Activated naive CD4-positive, alpha-beta T cell treated with anti-CD3 and anti-CD28 coated beads for 36 hours (primary cell): Measurements from ENCODE around the gene ANKRD10. TPM values are rescaled to one million over a fixed set of nuclear protein-coding genes. Genes with fewer than 3 reads are reported as not detected.
"Not testable (repeated sequence)": the region's sequence is repeated elsewhere in the genome, so short reads cannot be mapped to it uniquely, and the experiment has no call there.

Experiments
- CTCF ChIA-PET: fragments of 350-600 bp; sonication (Branson Sonifier 250); formaldehyde crosslinking; loops from one replicate; lab custom pipeline; 2021; ENCODE audit warnings: antibody characterized with exemption; lab: Charles Lee
- DNase-seq: peaks from one replicate; pipeline ENCODE4 v3.0.0-alpha.2; 2020
- H3K27ac Mint-ChIP-seq: one replicate; pipeline ENCODE4 v1.8.0; 2021; ENCODE audit warnings: mild to moderate bottlenecking, mixed read lengths
- H3K27me3 Mint-ChIP-seq: one replicate; pipeline ENCODE4 v1.8.0; 2021; ENCODE audit warnings: low read depth, mixed read lengths
- H3K36me3 Mint-ChIP-seq: one replicate; pipeline ENCODE4 v1.8.0; 2021; ENCODE audit warnings: low read depth, mixed read lengths
- H3K4me1 Mint-ChIP-seq: one replicate; pipeline ENCODE4 v1.8.0; 2021; ENCODE audit warnings: low read depth, mixed read lengths
- H3K4me3 Mint-ChIP-seq: one replicate; pipeline ENCODE4 v1.8.0; 2021; ENCODE audit warnings: mild to moderate bottlenecking, moderate library complexity, mixed read lengths
- H3K9me3 Mint-ChIP-seq: one replicate; pipeline ENCODE4 v1.8.0; 2021; ENCODE audit warnings: mixed read lengths
- intact Hi-C: fragments of 100-400 bp; cut with micrococcal nuclease; formaldehyde crosslinking; loops from one replicate; pipeline ENCODE4 v1.15.1; 2023
- total RNA-seq, 2 experiments: library from RNA; stranded (reverse); gene quantifications; one replicate each; pipeline ENCODE4 v1.2.3, GENCODE V29; 2021

The ANKRD10 gene
- 10 to 100 TPM; 79.8 to 82.5 TPM for total RNA-seq

DNA sequence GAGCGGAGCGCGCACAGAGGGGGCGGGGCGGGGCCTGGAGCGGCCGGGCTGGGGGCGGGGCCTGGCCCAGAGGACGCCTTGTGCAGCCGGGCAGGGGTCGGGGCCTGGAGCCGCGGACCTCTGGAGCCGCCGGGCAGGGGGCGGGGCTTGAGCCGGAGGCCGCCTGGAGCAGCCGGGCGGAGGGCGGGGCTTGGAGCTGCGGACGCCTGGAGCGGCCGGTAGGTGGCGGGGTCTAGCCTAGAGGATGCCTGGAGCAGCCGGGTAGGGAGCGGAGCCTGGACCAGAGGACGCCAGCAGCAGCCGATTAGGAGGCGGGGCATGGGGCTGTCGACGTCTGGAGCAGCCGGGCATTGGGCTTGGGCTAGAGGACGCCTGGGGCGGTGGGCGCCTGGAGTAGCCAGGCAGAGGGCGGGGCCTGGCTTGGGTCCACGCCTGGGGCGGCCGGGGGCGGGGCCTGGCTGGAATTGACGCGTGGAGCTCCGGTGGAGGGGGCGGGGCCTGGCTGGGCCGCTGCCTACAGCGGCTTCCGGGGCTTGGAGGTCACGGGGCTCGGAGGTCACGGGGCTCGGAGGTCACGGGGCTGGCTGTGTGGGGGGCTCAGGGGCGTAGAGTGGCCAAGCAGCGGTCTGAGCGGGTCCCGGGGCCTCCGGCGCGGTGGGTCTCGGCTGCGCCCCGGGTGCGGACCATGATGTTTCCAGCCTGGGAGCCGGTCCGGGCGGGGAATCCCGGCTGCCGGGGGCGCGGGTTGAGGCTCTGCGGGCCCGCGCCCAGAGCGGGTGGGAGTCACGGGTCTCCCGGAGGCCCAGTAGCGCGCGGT, at the start of gene ANKRD10:
Gene ANKRD10 (minus strand): TSS at position 13 of the 817 bp plus-strand sequence. CDS start 135 bp downstream, outside the sequence.
- Mint-ChIP-seq H3K4me1 (peaks cover 43% of the 10 kb centered on the region), H3K9me3 (no peaks in the 10 kb centered on the region), H3K36me3 (peaks cover 7% of the 10 kb centered on the region), H3K27ac (peak within 1 kb of the TSS; percentile 93), H3K27me3 (no peaks in the 10 kb centered on the region), H3K4me3 (peak within 1 kb of the TSS; percentile 85)
- CTCF ChIA-PET, result interaction anchor here (0.5 to 1.0 kb wide), 10 partner anchors 13 to 332 kb away, joined by 3 to 5 read pairs (median 3); no protein-coding TSS in a partner anchor
- peak; percentile 97 for DNase-seq
- intact Hi-C loops, result loop anchor here (1.0 to 10.0 kb wide), 9 partner anchors 27 to 1670 kb away; partner anchors contain the start of gene TUBGCP3

DNA sequence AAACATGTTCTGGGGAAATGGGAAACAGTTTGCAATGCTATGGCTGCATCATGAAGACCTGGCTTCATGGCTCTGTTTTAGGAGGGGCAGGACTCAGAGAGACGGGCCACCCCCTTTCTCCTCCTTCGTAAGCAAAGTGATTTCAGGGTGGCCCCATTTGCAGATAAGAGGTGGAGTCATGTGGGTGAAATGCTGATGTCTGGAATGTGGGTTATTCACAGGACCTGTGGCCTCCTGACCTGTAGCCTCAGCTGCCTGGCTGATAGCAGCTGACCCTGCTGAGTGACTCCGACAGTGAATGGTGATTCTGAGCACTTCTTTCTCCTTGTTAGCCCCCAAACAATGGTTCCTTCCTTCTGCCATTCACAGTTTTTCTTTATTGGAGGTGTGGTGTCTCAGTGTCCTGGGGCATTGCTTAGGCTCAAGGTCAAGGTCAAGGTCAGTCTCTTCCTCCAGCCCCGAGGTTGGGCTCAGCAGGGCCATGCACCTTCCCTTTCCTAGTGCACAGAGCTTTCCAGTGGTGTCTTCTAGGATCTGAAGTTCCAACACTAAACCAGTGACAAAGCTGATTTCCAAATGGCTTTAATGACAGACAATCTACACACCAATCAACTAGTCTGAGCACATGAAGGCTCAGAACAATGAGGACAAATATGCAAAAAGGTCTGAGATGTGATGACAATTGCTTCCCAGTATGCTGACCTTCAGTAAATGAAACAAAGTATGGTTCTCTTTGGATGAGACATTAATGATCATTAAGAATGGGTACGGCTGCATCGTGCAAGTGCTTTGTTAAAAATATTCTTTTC, 49.6 kb upstream of the ANKRD10 start:
- Mint-ChIP-seq H3K4me3 (no peak overlapping the region), H3K4me1 (peaks cover 16% of the 10 kb centered on the region), H3K9me3 (peaks cover 56% of the 10 kb centered on the region), H3K27ac (peak overlapping the region; percentile 75), H3K36me3 (peaks cover 28% of the 10 kb centered on the region), H3K27me3 (peaks cover 28% of the 10 kb centered on the region)
- DNase-seq, result no peak
- intact Hi-C loops, result loop anchor here (1.0 to 2.0 kb wide), 5 partner anchors 9 to 624 kb away; partner anchors contain the start of gene ING1
- CTCF ChIA-PET, result no interaction called here

DNA sequence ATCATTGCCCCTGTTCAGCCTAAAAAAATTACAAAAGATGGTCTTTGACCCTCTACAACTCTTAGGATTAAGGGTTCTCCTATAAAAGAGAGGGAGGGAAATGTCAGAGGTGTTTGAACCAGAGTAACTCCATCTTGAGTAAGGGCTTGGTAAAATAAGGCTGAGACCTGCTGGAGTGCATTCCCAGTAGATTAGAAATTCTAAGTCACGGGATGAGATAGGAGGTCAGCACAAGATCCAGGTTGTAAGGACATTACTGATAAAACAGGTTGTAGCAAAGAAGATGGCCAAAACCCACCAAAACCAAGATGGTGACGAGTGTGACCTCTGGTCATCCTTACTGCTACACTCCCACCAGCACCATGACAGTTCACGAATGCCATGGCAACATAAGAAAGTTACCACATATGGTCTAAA, 48.7 kb upstream of the ANKRD10 start:
- Mint-ChIP-seq H3K9me3 (peaks cover 56% of the 10 kb centered on the region), H3K4me3 (no peak overlapping the region), H3K27me3 (peaks cover 24% of the 10 kb centered on the region), H3K4me1 (peaks cover 16% of the 10 kb centered on the region), H3K27ac (no peak overlapping the region), H3K36me3 (peaks cover 28% of the 10 kb centered on the region)
- CTCF ChIA-PET, result no interaction called here
- intact Hi-C loops, result no loop called here
- no peak for DNase-seq

DNA sequence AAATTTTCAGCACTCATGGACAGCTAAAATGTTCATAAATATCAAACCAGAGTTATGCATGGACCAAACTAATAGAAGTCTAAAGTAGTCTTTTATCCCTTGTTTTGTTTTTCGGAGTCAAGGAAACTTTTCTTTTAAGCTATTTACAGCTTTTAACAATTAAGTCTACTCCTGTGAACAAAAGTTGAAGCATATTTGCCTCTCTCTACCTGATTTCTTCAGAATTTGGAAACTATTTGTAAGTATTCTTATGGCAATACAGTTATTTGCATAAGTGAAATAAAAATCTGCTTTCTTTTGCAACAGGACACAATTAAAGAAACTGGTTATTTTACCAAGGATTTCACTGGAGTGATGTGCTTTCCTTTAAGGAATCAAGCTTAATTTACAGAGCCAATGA, 47.1 kb upstream of the ANKRD10 start:
- H3K36me3 Mint-ChIP-seq, result peaks cover 22% of the 10 kb centered on the region
- DNase-seq, result no peak
- peaks cover 15% of the 10 kb centered on the region for H3K27me3 Mint-ChIP-seq
- H3K4me1 Mint-ChIP-seq, result peaks cover 16% of the 10 kb centered on the region
- CTCF ChIA-PET, result no interaction called here
- intact Hi-C loops, result no loop called here
- no peak overlapping the region for H3K4me3 Mint-ChIP-seq
- H3K27ac Mint-ChIP-seq, result no peak overlapping the region
- peaks cover 52% of the 10 kb centered on the region for H3K9me3 Mint-ChIP-seq

DNA sequence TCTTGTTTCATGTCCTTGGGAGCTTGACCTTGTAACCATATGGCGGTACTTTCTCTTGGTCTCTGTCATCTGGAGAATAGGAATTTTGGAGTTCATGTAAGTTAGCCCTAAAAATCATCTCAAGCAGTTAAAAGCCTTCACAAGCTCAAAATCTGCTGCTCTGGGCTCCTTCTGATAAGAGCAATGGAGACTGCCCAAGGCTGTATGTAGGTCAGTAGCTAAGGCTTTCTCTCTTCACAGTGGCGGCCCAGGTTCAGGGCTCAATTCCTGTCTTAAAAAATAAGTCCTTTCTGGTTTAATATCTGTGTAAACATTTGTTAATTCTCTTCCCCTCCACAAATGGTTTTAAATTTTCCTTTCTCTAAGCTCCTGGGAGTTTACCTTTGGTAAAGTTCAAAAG, 45.3 kb upstream of the ANKRD10 start:
- CTCF ChIA-PET, result interaction anchor here (0.6 kb wide), 2 partner anchors 88 to 147 kb away, joined by 3 read pairs; no protein-coding TSS in a partner anchor
- peaks cover 18% of the 10 kb centered on the region for H3K36me3 Mint-ChIP-seq
- peaks cover 12% of the 10 kb centered on the region for H3K27me3 Mint-ChIP-seq
- peaks cover 35% of the 10 kb centered on the region for H3K9me3 Mint-ChIP-seq
- DNase-seq, result no peak
- no peak overlapping the region for H3K4me3 Mint-ChIP-seq
- no peak overlapping the region for H3K27ac Mint-ChIP-seq
- intact Hi-C loops, result no loop called here
- peaks cover 13% of the 10 kb centered on the region for H3K4me1 Mint-ChIP-seq

DNA sequence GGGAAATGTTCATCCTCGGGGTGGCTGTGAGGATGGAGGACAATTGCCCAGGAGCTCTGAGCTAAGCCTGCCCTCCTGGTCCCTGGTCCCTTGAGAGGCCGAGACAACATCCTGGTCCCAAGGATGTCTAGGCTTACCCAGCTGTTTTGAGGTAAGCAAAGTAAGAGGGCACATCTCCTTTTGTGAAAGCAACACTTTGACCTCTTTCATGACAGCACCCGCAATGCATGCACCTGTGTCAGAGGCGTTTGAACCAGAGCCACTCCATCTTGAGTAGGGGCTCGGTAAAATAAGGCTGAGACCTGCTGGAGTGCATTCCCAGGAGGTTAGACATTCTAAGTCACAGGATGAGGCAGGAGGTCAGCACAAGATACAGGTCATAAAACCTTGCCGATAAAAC, 43.1 kb upstream of the ANKRD10 start:
- intact Hi-C loops, result no loop called here

DNA sequence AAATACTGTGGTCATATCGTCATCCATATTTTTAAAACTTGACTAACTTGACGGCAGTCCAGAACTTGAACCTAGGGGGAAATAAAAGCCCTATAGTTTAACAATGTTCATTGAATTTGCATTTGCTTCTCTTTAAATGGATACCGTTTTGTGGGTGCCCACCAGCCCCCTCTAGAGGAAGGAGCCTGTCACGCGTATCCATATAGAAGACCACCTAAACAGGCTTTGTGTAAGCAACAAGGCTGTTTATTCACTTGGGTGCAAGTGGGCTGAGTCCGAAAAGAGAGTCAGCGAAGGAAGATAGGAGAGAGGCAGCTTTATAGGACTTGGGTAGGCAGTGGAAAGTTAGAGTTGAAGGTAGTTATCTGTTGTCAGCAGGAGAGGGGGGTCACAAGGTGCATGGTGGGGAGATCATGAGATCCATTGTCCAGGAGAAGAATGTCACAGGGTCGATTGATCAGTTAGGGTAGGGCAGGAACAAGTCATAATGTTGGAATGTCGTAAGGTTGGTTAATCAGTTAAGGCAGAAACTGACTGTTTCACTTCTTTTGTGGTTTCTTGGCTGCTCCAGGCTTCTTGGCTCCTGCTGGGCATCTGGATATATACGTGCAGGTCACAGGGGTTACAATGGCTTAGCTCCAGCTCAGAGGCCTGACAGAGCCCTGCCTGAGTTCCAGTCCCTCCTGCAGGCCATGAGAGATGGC, 42.5 kb upstream of the ANKRD10 start:
- H3K36me3 Mint-ChIP-seq, result peaks cover 6% of the 10 kb centered on the region
- intact Hi-C loops, result no loop called here
- H3K4me3 Mint-ChIP-seq, result no peak overlapping the region
- no peak for DNase-seq
- peaks cover 13% of the 10 kb centered on the region for H3K9me3 Mint-ChIP-seq
- H3K27ac Mint-ChIP-seq, result no peak overlapping the region
- CTCF ChIA-PET, result no interaction called here
- H3K4me1 Mint-ChIP-seq, result peaks cover 9% of the 10 kb centered on the region
- H3K27me3 Mint-ChIP-seq, result peaks cover 4% of the 10 kb centered on the region

More for the DNA sequence above, 43.1 kb upstream of the ANKRD10 start:
- H3K4me1 Mint-ChIP-seq, result peaks cover 6% of the 10 kb centered on the region
- H3K4me3 Mint-ChIP-seq, result no peak overlapping the region
- H3K9me3 Mint-ChIP-seq, result peaks cover 18% of the 10 kb centered on the region
- DNase-seq, result no peak
- peaks cover 10% of the 10 kb centered on the region for H3K27me3 Mint-ChIP-seq
- H3K36me3 Mint-ChIP-seq, result peaks cover 9% of the 10 kb centered on the region
- CTCF ChIA-PET, result no interaction called here
- H3K27ac Mint-ChIP-seq, result no peak overlapping the region

DNA sequence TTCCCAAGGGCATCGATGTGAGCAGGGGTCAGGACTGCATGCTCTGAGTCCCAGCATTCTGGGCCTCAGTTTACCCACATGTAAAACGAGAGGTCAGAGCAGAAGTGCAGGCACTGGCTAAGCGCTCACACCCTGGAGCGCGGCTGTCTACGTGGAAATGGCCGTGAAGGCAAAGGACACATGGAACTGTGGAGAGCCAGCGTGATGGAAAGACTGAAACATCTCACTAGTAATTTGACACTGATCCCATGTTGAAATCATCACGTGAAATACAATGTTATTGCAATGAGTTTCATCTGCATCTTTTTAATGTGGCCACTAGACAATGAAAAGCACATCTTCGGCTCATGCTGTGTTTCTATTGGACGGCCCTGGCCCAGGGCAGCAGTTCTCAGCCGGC, 41.3 kb upstream of the ANKRD10 start:
- H3K4me3 Mint-ChIP-seq, H3K9me3 Mint-ChIP-seq, DNase-seq, intact Hi-C loops, H3K27ac Mint-ChIP-seq, H3K27me3 Mint-ChIP-seq, H3K36me3 Mint-ChIP-seq, CTCF ChIA-PET: not testable (repeated sequence)
- peaks cover 13% of the 10 kb centered on the region for H3K4me1 Mint-ChIP-seq

DNA sequence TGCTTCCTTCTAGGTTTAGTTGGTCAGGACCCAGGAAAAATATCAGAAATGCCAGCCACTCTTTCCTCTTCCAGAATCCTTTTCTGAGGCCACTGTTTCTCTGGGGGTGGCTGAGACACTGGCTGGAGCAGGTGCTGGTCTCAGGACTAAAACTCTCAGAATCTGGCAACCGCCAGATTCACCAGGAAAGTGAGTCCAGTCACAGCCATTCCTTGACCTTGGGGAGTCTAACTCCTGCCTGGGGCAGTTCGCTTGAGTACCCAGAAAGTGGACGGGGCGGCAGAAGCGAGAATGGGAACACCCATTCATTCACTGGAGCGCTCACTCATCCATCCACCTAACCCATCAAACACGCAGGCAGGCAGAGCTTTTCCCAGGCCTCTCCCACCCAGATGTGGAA, 40.7 kb upstream of the ANKRD10 start:
- DNase-seq, H3K9me3 Mint-ChIP-seq, H3K4me3 Mint-ChIP-seq, CTCF ChIA-PET, H3K27me3 Mint-ChIP-seq, H3K27ac Mint-ChIP-seq, H3K36me3 Mint-ChIP-seq: not testable (repeated sequence)
- intact Hi-C loops, result loop anchor here (1.0 kb wide), 1 partner anchor 10 kb away; no protein-coding TSS in a partner anchor
- peaks cover 13% of the 10 kb centered on the region for H3K4me1 Mint-ChIP-seq

DNA sequence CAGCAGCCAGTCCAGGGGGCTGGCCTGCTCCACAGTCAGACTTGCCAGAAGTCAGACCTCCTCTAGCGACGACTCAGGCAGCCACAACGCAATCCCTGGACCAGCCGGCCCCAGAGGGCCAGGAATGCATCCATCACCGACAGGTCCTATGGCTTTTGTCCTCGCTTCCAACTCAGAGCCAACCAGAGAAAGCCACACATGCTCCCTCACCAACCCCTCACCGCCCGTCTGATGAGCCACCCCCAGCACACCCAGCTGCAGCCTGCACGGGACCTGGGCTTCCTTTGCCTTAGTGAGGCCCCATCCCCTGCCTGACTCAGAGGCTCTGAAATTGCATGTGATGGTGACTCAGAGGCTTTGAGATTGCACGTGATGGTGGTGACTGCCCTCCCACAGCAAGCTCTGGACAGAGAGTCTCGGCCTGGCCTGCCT, 40.2 kb upstream of the ANKRD10 start:
- H3K36me3 Mint-ChIP-seq, H3K9me3 Mint-ChIP-seq, CTCF ChIA-PET, H3K4me3 Mint-ChIP-seq, H3K27me3 Mint-ChIP-seq: not testable (repeated sequence)
- peaks cover 13% of the 10 kb centered on the region for H3K4me1 Mint-ChIP-seq
- peak overlapping the region; percentile 73 for H3K27ac Mint-ChIP-seq
- peak; percentile 71 for DNase-seq
- intact Hi-C loops, result loop anchor here (1.0 kb wide), 1 partner anchor 10 kb away; no protein-coding TSS in a partner anchor

DNA sequence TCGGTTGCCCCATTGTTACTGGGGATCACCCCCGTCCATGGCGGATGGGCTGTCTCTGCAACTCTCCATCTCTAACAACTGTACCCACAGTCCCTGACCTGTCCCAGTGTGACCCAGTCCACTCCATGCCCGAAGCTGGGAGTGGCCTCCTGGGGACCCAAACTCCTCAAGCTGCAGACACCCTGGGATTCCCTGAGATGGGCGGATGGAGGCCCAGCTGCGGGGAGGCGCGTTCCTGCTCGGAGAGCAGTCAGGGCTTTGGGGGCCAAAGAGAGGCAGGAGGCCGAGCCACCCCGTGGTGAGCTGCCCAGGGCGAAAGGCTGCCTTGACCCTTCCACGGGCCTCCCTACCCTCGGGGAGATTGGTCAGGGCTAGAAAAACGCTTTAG, 39.7 kb upstream of the ANKRD10 start:
- H3K4me3 Mint-ChIP-seq, H3K27ac Mint-ChIP-seq, CTCF ChIA-PET, H3K27me3 Mint-ChIP-seq, intact Hi-C loops, DNase-seq, H3K36me3 Mint-ChIP-seq, H3K9me3 Mint-ChIP-seq: not testable (repeated sequence)
- peaks cover 13% of the 10 kb centered on the region for H3K4me1 Mint-ChIP-seq
